ENCODE measurements around the gene CNTNAP2. TPM values are rescaled to one million over a fixed set of nuclear protein-coding genes. Genes with fewer than 3 reads are reported as not detected.

The CNTNAP2 gene
- total and polyA plus RNA-seq, 9 of the 15 experiments (the other 6 are each of a cell fraction or from before 2014, with no cell fraction given) = 0.04 to 0.62 (median 0.09) TPM; not detected in 4

GRCh38 chr7:146090023-146090645, 26.5 kb upstream of the CNTNAP2 start (continued):
- TF ChIP-seq, protein P1, sequence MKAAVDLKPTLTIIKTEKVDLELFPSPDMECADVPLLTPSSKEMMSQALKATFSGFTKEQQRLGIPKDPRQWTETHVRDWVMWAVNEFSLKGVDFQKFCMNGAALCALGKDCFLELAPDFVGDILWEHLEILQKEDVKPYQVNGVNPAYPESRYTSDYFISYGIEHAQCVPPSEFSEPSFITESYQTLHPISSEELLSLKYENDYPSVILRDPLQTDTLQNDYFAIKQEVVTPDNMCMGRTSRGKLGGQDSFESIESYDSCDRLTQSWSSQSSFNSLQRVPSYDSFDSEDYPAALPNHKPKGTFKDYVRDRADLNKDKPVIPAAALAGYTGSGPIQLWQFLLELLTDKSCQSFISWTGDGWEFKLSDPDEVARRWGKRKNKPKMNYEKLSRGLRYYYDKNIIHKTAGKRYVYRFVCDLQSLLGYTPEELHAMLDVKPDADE (conservative IDR thresholded peaks at IDR 0.05; ENCODE audit: control insufficient read depth, low read depth, low read length) = no peak
- TF ChIP-seq CHD4 (IDR thresholded peaks at IDR 0.05; ENCODE audit: insufficient read depth, insufficient replicate concordance, low read depth, low read length, poor library complexity, severe bottlenecking) (peak; percentile 23), ZBTB49 (CRISPR knock-in tag; IDR thresholded peaks at IDR 0.05; ENCODE audit: borderline replicate concordance) (no peak)

GRCh38 chr7:146094356-146094755, 22.2 kb upstream of the CNTNAP2 start:
- Histone ChIP-seq H2AFZ (ENCODE audit: low read depth, low read length) (no peak overlapping the region), H3K9ac (ENCODE audit: insufficient read depth in 1 of 2, low read depth in 2 of 2, low read length in 2 of 2) (no peak overlapping the region), H3K36me3 (ENCODE audit: control insufficient read depth, insufficient read depth, low read length) (no peaks in the 10 kb centered on the region), H3K27me3 (ENCODE audit: control insufficient read depth in 2 of 2, insufficient read depth in 2 of 2, low read length in 2 of 2) (no peaks in the 10 kb centered on the region), H3K9me1 (ENCODE audit: control insufficient read depth, insufficient read depth, low read length) (no peaks in the 10 kb centered on the region), H3K9me3 (replicated peaks; ENCODE audit: control insufficient read depth, insufficient read depth, low read depth, low read length) (no peaks in the 10 kb centered on the region), H3K4me2 (ENCODE audit: insufficient read depth, low read length) (no peak overlapping the region), H3K4me1 (replicated peaks in 1 of 2; ENCODE audit: control insufficient read depth in 2 of 2, insufficient read depth in 2 of 2, low read length in 2 of 2) (no peaks in the 10 kb centered on the region), H3K79me2 (ENCODE audit: control insufficient read depth, insufficient read depth, low read length) (no peaks in the 10 kb centered on the region), H3K4me3 (no peak overlapping the region), H3K27ac (ENCODE audit: extremely low read depth, low read depth, low read length) (no peak overlapping the region), H4K20me1 (replicated peaks; ENCODE audit: control insufficient read depth, insufficient read depth, low read length) (no peaks in the 10 kb centered on the region)
- no TSS peak for BruUV-seq (replicated peaks)
- FAIRE-seq = no peak
- intact Hi-C loops (cut with micrococcal nuclease) (loop anchor here (10.0 kb wide), 1 partner anchor 210 kb away; no protein-coding TSS in a partner anchor), in situ Hi-C loops (cut with MboI) (no loop called here)
- 18% methylated on average over 4 of the region's 4 CpGs for WGBS (ENCODE audit: insufficient coverage, low coverage, missing lambda C conversion rate)
- ChIA-PET CTCF (ENCODE audit: low intra/inter-chr PET ratio) (no interaction called here), POLR2A (no interaction called here)
- no peak for DNase-seq (ENCODE audit: extremely low read depth in 1 of 4, low spot score in 3 of 4)
- ATAC-seq = no peak
- TF ChIP-seq, protein P2, sequence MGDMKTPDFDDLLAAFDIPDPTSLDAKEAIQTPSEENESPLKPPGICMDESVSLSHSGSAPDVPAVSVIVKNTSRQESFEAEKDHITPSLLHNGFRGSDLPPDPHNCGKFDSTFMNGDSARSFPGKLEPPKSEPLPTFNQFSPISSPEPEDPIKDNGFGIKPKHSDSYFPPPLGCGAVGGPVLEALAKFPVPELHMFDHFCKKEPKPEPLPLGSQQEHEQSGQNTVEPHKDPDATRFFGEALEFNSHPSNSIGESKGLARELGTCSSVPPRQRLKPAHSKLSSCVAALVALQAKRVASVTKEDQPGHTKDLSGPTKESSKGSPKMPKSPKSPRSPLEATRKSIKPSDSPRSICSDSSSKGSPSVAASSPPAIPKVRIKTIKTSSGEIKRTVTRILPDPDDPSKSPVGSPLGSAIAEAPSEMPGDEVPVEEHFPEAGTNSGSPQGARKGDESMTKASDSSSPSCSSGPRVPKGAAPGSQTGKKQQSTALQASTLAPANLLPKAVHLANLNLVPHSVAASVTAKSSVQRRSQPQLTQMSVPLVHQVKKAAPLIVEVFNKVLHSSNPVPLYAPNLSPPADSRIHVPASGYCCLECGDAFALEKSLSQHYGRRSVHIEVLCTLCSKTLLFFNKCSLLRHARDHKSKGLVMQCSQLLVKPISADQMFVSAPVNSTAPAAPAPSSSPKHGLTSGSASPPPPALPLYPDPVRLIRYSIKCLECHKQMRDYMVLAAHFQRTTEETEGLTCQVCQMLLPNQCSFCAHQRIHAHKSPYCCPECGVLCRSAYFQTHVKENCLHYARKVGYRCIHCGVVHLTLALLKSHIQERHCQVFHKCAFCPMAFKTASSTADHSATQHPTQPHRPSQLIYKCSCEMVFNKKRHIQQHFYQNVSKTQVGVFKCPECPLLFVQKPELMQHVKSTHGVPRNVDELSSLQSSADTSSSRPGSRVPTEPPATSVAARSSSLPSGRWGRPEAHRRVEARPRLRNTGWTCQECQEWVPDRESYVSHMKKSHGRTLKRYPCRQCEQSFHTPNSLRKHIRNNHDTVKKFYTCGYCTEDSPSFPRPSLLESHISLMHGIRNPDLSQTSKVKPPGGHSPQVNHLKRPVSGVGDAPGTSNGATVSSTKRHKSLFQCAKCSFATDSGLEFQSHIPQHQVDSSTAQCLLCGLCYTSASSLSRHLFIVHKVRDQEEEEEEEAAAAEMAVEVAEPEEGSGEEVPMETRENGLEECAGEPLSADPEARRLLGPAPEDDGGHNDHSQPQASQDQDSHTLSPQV (IDR thresholded peaks at IDR 0.05) = no peak
- no peak for TF ChIP-seq ZMIZ1 (IDR thresholded peaks at IDR 0.05; ENCODE audit: low read depth in 2 of 2, low read length in 2 of 2)
